ENCODE measurements around the gene YPEL1.
"Not testable (repeated sequence)": the region's sequence is repeated elsewhere in the genome, so short reads cannot be mapped to it uniquely, and the experiment has no call there.

YPEL1 gene

GRCh38 chr22:21721195-21721852 lies 14.3 kb downstream of the YPEL1 start:
- not testable (repeated sequence) for DNase-seq (ENCODE audit: low read depth)

GRCh38 chr22:21720191-21720859 lies 15.3 kb downstream of the YPEL1 start:
- DNase-seq (ENCODE audit: low read depth), result not testable (repeated sequence)

GRCh38 chr22:21719024-21719423 lies 16.6 kb downstream of the YPEL1 start:
- no peak for DNase-seq (ENCODE audit: low read depth)

GRCh38 chr22:21718499-21718898 lies 17.1 kb downstream of the YPEL1 start:
- no peak for DNase-seq (ENCODE audit: low read depth)

- DNase-seq (ENCODE audit: low read depth), result not testable (repeated sequence)
Measured at GRCh38 chr22:21716395-21717122, 19.0 kb downstream of the YPEL1 start.

GRCh38 chr22:21714786-21715185 lies 20.8 kb downstream of the YPEL1 start:
- DNase-seq (ENCODE audit: low read depth), result no peak

- DNase-seq (ENCODE audit: low read depth), result no peak
Measured at GRCh38 chr22:21714059-21714770, 21.4 kb downstream of the YPEL1 start.

- DNase-seq (ENCODE audit: low read depth), result no peak
Measured at GRCh38 chr22:21713428-21714058, 22.1 kb downstream of the YPEL1 start.

- peak; percentile 45 for DNase-seq (ENCODE audit: low read depth)
Measured at GRCh38 chr22:21712751-21713427, 22.7 kb downstream of the YPEL1 start.

- DNase-seq (ENCODE audit: low read depth), result no peak
Measured at GRCh38 chr22:21711851-21712250, 23.7 kb downstream of the YPEL1 start.

- no peak for DNase-seq (ENCODE audit: low read depth)
Measured at GRCh38 chr22:21710156-21710555, 25.4 kb downstream of the YPEL1 start.

GRCh38 chr22:21709688-21710087 lies 25.9 kb downstream of the YPEL1 start:
- no peak for DNase-seq (ENCODE audit: low read depth)

GRCh38 chr22:21708960-21709359 lies 26.6 kb downstream of the YPEL1 start:
- no peak for DNase-seq (ENCODE audit: low read depth)

GRCh38 chr22:21707677-21708076 lies 27.9 kb downstream of the YPEL1 start:
- no peak for DNase-seq (ENCODE audit: low read depth)

GRCh38 chr22:21703684-21704316 lies 31.8 kb downstream of the YPEL1 start:
- no peak for DNase-seq (ENCODE audit: low read depth)

- no peak for DNase-seq (ENCODE audit: low read depth)
Measured at GRCh38 chr22:21702700-21703683, 32.6 kb downstream of the YPEL1 start.

- no peak for DNase-seq (ENCODE audit: low read depth)
Measured at GRCh38 chr22:21702094-21702493, 33.5 kb downstream of the YPEL1 start.

- no peak for DNase-seq (ENCODE audit: low read depth)
Measured at GRCh38 chr22:21701384-21701971, 34.1 kb downstream of the YPEL1 start.

- DNase-seq (ENCODE audit: low read depth), result no peak
Measured at GRCh38 chr22:21700822-21701221, 34.8 kb downstream of the YPEL1 start.

All from activated T-cell treated with anti-CD3 and anti-CD28 coated beads for 24 hours (primary cell).